AG09309 (cell line): Measurements from ENCODE around the gene SNRPA1.

Experiments used
- DNase-seq: peaks from one replicate; pipeline ENCODE4 v3.0.0-alpha.2; 2010; ENCODE audit warnings: low read depth
- H3K4me3 ChIP-seq: 2 replicates; pipeline ENCODE4 v1.5.1; 2011; ENCODE audit warnings: mild to moderate bottlenecking, low read depth, low read length, moderate library complexity; ENCODE audit not compliant: control insufficient read depth
- TF ChIP-seq, protein P1 (sequence below): IDR thresholded peaks from 2 replicates; pipeline ENCODE4 v1.5.1; 2011; ENCODE audit warnings: mild to moderate bottlenecking, low read depth, low read length, inconsistent platforms; ENCODE audit not compliant: insufficient read depth, control insufficient read depth; ENCODE audit errors: missing control alignments

Gene SNRPA1

DNA sequence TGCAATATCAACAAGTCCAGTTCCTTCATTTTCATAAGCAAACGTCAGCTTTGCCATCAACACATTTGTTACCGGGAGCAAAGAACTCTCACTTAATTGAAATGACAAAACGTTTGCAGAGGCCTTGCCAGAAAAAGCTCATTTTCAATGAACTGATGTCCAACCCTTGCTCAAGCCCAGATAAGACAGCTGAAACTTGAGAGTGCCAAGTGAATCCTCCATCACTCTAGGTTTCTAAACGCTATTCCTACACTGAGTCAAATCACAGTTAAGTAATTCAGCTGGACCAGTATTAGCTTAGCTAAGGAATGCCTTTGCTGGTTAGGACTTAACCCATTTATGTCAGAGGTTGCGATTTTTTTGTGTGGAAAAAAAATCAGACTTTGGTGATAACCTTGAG lies 54.7 kb downstream of the SNRPA1 start:
- DNase-seq = peak; percentile 48
- H3K4me3 ChIP-seq = no peak overlapping the region
- TF ChIP-seq, protein P1, sequence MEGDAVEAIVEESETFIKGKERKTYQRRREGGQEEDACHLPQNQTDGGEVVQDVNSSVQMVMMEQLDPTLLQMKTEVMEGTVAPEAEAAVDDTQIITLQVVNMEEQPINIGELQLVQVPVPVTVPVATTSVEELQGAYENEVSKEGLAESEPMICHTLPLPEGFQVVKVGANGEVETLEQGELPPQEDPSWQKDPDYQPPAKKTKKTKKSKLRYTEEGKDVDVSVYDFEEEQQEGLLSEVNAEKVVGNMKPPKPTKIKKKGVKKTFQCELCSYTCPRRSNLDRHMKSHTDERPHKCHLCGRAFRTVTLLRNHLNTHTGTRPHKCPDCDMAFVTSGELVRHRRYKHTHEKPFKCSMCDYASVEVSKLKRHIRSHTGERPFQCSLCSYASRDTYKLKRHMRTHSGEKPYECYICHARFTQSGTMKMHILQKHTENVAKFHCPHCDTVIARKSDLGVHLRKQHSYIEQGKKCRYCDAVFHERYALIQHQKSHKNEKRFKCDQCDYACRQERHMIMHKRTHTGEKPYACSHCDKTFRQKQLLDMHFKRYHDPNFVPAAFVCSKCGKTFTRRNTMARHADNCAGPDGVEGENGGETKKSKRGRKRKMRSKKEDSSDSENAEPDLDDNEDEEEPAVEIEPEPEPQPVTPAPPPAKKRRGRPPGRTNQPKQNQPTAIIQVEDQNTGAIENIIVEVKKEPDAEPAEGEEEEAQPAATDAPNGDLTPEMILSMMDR = no peak

DNA sequence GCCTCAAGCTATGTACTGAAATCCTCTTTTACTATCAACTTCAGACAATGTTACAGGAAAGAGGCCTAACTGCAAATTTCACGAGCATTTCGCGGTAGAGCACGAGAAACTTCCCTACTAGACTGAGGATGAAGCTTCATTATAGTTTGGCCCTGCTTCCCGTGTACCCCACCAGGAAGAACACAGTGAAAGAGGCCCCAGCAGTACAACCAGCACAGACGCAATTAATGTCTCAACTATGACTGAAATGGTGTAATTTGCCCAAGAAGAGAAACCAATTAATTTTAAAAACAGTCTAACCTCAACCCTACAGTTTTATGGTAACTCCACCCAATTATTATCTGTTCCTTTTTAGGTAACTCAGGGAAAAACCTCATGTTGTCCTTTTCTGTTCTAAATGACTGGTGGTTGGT lies 55.3 kb downstream of the SNRPA1 start:
- DNase-seq = no peak
- TF ChIP-seq, protein P1 = no peak
- H3K4me3 ChIP-seq = no peak overlapping the region

DNA sequence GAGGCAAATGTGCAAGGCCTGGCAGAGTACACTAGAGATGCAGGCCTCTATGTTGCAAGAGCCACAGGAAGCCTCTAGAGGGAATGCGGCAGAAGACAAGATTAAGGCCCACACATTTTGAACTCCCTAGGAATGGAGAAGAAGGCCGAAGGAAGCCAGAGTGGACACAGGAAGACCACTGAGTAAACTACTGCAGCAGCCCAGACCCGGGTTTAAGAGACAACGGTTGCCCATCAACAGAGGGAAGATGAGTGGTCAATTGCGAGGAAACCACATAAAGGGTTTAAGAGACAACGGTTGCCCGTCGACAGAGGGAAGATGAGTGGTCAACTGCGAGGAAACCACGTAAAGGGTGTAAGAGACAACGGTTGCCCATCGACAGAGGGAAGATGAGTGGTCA lies 57.8 kb downstream of the SNRPA1 start:
- TF ChIP-seq, protein P1 = no peak
- no peak for DNase-seq
- H3K4me3 ChIP-seq = no peak overlapping the region

DNA sequence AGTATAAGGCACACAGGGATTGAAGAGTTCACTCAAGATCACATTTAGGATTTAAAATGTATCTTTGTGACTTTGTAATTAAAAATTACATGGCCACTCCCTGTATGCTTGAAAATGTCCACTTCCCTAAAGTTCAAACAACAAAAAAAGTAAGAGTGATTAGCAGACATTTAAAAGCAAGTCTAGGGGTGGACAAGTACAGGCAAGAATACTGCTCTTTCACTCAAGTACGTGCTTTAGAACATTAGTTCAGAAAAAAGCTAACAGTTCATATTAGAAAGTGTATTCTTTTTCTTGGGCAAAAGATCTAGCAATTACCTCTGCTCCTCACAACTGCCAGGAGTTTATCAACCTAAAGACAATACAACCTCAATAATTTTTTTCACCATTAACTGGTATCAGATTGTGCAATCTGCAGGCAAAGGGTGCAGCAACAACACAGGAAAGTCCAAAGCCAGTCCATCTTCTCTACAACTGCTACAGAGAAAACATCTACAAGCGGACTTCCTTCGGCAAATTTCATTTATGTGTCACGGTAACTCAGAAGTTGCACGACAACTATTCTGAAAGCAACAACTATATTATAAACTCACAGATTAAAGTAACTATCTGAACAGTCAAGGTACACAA lies 61.3 kb downstream of the SNRPA1 start:
- no peak for DNase-seq
- TF ChIP-seq, protein P1 = no peak
- no peak overlapping the region for H3K4me3 ChIP-seq

DNA sequence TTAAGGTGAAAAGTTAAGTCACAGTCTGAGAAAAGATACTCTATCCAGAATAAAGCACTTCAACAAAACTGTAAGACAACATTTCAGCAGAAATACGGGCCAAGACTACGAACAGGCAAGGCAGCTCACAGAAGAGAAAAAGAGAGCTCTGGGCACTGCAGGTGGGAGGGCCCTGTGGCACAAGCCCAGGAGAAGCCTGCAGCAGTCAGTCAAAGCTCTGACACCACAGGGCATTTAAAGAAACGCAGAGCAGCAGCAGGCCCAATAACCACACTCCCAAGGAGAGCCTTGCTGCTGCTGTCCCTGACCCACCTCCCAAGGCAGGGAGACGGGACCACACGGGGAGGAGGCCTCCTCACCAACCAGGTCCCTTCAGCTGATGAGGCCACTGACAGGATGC lies 62.4 kb downstream of the SNRPA1 start:
- H3K4me3 ChIP-seq = no peak overlapping the region
- no peak for DNase-seq
- TF ChIP-seq, protein P1 = no peak
